Measurements from ENCODE around the gene AMBRA1.

Gene AMBRA1

DNA sequence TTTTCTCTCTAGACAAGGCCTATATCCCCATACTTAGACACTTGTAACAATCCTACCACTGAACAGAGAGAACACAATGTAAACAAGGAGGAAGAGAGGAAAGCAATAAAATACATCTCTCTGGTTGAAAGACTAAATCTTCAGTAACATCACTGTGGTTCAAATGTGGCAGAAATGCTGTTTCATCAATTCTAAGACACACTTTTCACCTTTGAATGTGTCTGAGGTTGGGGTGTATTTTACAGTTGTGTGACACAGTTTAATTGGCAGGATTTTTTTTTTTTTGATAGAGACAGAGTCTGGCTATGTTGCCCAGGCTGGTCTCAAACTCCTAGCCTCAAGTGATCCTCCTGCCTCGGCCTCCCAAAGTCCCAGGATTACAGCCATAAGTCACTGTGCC lies 79.5 kb downstream of the AMBRA1 start:
- ChIA-PET POLR2A (no interaction called here), CTCF (interaction anchor here (1.0 kb wide), 1 partner anchor 8 kb away, joined by 3 read pairs; no protein-coding TSS in a partner anchor)
- DNase-seq (ENCODE audit: extremely low spot score): no peak
- TF ChIP-seq TARDBP (IDR thresholded peaks at IDR 0.05) (no peak), BHLHE40 (IDR thresholded peaks at IDR 0.05; ENCODE audit: borderline replicate concordance) (no peak), L3MBTL2 (conservative IDR thresholded peaks at IDR 0.05) (no peak), SP1 (IDR thresholded peaks at IDR 0.05) (no peak), HDGF (IDR thresholded peaks at IDR 0.05; ENCODE audit: borderline replicate concordance) (no peak), FOXA1 (IDR thresholded peaks at IDR 0.05) (no peak), FOXK2 (IDR thresholded peaks at IDR 0.05) (no peak), CTBP1 (IDR thresholded peaks at IDR 0.05; ENCODE audit: borderline replicate concordance) (no peak), SUZ12 (IDR thresholded peaks at IDR 0.05) (no peak), ELF4 (IDR thresholded peaks at IDR 0.05) (no peak)

DNA sequence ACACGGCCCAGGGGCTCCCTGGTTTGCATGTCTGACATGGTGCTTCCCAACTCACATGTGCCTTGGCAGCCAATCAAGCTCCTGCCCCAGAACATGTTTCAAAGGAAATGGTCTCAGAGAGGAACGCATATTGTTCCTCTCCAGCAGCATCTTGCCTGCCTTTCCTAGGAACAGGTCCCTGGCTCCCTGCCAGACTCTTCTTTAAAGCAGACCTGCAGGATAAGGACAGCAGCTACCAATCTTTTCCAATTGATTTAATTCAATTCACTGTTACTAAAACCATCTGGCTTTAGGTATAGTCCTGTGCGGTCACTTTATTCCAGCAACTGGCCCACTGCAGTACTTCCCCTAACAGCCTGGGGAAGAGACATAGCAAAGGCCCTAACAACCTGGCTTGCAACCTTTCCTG lies 79.9 kb downstream of the AMBRA1 start:
- DNase-seq (ENCODE audit: extremely low spot score): no peak
- POLR2A ChIA-PET: interaction anchor here (0.7 kb wide), 1 partner anchor 238 kb away, joined by 3 read pairs; no protein-coding TSS in a partner anchor
- TF ChIP-seq TARDBP (IDR thresholded peaks at IDR 0.05): no peak
- no peak for TF ChIP-seq L3MBTL2 (conservative IDR thresholded peaks at IDR 0.05)
- TF ChIP-seq FOXA1 (IDR thresholded peaks at IDR 0.05): no peak
- no peak for TF ChIP-seq BHLHE40 (IDR thresholded peaks at IDR 0.05; ENCODE audit: borderline replicate concordance)
- CTCF ChIA-PET: interaction anchor here (1.0 kb wide), 1 partner anchor 8 kb away, joined by 3 read pairs; no protein-coding TSS in a partner anchor

DNA sequence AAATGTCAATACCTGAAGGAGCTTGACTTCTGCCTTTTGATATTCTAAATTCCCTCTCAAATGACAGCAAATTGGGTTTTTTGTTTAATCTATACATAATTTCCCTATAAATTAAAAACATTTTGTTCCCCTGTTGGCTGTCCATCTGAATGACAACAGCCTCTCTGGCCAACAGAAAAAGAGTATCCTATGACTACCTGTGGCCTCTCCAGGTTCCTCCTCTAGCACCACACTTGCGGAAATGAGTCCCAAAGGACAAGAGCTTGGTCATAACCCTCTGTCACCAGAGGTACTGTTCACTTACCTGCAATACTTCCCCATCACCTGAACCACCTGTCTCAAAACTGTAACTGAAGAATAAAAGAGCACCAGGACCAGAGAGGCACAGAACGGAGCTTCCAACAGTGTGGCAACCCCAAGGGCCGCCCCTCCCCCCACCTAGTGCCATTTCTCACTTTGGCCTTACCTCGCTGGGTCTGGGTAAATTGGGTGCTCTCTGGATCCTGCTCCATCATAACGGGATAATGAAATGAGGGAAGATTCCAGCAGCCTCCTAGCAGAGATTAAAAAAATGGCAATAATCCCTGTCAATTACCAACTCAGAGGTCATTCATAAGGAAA lies 81.5 kb downstream of the AMBRA1 start:
- ChIA-PET POLR2A (no interaction called here), CTCF (no interaction called here)
- no peak for DNase-seq (ENCODE audit: extremely low spot score)
- no peak for TF ChIP-seq SP1 (IDR thresholded peaks at IDR 0.05)
- no peak for TF ChIP-seq L3MBTL2 (conservative IDR thresholded peaks at IDR 0.05)
- no peak for TF ChIP-seq ARNT (IDR thresholded peaks at IDR 0.05)
- TF ChIP-seq FOXK2 (IDR thresholded peaks at IDR 0.05): no peak
- no peak for TF ChIP-seq NFRKB (IDR thresholded peaks at IDR 0.05)
- TF ChIP-seq SUZ12 (IDR thresholded peaks at IDR 0.05): no peak
- no peak for TF ChIP-seq BHLHE40 (IDR thresholded peaks at IDR 0.05; ENCODE audit: borderline replicate concordance)
- no peak for TF ChIP-seq FOXM1 (IDR thresholded peaks at IDR 0.05; ENCODE audit: borderline replicate concordance)
- no peak for TF ChIP-seq LEF1 (IDR thresholded peaks at IDR 0.05; ENCODE audit: borderline replicate concordance)
- no peak for TF ChIP-seq HDGF (IDR thresholded peaks at IDR 0.05; ENCODE audit: borderline replicate concordance)
- TF ChIP-seq ELF4 (IDR thresholded peaks at IDR 0.05): no peak
- TF ChIP-seq ZNF384 (IDR thresholded peaks at IDR 0.05): no peak
- TF ChIP-seq FOXA1 (IDR thresholded peaks at IDR 0.05): no peak
- no peak for TF ChIP-seq CTBP1 (IDR thresholded peaks at IDR 0.05; ENCODE audit: borderline replicate concordance)
- TF ChIP-seq TARDBP (IDR thresholded peaks at IDR 0.05): no peak
- TF ChIP-seq, protein P1, sequence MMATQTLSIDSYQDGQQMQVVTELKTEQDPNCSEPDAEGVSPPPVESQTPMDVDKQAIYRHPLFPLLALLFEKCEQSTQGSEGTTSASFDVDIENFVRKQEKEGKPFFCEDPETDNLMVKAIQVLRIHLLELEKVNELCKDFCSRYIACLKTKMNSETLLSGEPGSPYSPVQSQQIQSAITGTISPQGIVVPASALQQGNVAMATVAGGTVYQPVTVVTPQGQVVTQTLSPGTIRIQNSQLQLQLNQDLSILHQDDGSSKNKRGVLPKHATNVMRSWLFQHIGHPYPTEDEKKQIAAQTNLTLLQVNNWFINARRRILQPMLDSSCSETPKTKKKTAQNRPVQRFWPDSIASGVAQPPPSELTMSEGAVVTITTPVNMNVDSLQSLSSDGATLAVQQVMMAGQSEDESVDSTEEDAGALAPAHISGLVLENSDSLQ (IDR thresholded peaks at IDR 0.05): no peak

DNA sequence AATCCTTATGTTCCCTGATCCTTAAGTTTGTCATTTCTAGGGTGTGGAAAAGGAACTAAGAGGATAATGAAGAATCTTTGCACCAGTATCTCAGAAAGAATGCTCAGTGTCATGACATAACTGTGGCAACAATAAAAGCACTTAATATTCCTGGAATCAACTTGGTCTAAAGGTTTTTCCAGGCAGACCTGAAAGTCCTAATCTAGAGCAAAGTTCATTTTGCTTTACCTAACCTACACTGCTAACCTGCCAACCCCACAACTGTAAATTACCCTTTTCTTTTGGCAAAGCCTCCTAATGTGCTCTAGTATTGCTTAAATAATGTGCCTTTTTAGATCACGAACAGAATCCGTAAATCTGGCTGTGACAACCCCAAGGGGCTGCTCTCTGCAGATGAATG lies 82.5 kb downstream of the AMBRA1 start:
- DNase-seq (ENCODE audit: extremely low spot score): no peak
- ChIA-PET CTCF (interaction anchor here (0.8 kb wide), 1 partner anchor 22 kb away, joined by 3 read pairs; no protein-coding TSS in a partner anchor), POLR2A (no interaction called here)
- no peak for TF ChIP-seq FOXA1 (IDR thresholded peaks at IDR 0.05)
- TF ChIP-seq ARNT (IDR thresholded peaks at IDR 0.05): no peak
- TF ChIP-seq BHLHE40 (IDR thresholded peaks at IDR 0.05; ENCODE audit: borderline replicate concordance): no peak
- TF ChIP-seq HDGF (IDR thresholded peaks at IDR 0.05; ENCODE audit: borderline replicate concordance): no peak
- TF ChIP-seq NFRKB (IDR thresholded peaks at IDR 0.05): no peak
- TF ChIP-seq SP1 (IDR thresholded peaks at IDR 0.05): no peak
- TF ChIP-seq, protein P1 (IDR thresholded peaks at IDR 0.05): no peak
- no peak for TF ChIP-seq TARDBP (IDR thresholded peaks at IDR 0.05)
- TF ChIP-seq FOXK2 (IDR thresholded peaks at IDR 0.05): no peak
- no peak for TF ChIP-seq CTBP1 (IDR thresholded peaks at IDR 0.05; ENCODE audit: borderline replicate concordance)
- no peak for TF ChIP-seq FOXM1 (IDR thresholded peaks at IDR 0.05; ENCODE audit: borderline replicate concordance)

DNA sequence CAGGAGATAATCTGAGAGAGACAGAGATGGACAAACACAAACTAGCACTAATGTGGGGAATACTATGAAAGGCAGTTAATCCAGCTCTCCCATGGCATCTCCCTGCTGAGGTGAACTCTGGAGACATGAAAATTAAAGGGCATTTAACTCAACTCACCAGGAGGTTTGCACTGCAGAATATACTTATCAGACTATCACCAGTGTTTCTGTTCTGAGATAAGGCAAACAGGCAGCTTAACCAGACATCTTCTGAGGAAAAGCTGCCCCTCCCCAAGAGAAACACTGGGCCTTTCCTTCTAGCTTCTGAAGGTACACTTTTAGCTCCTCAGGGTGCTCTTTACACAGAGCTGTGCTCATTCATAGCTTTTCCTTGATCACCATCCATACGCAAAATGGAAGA lies 85.5 kb downstream of the AMBRA1 start:
- DNase-seq (ENCODE audit: extremely low spot score): no peak
- POLR2A ChIA-PET: no interaction called here
- CTCF ChIA-PET: no interaction called here
- no peak for TF ChIP-seq ELF4 (IDR thresholded peaks at IDR 0.05)
- TF ChIP-seq SUZ12 (IDR thresholded peaks at IDR 0.05): no peak
- TF ChIP-seq L3MBTL2 (conservative IDR thresholded peaks at IDR 0.05): no peak
- no peak for TF ChIP-seq HDGF (IDR thresholded peaks at IDR 0.05; ENCODE audit: borderline replicate concordance)
- TF ChIP-seq CTBP1 (IDR thresholded peaks at IDR 0.05; ENCODE audit: borderline replicate concordance): no peak
- TF ChIP-seq ZNF384 (IDR thresholded peaks at IDR 0.05): no peak
- TF ChIP-seq, protein P1 (IDR thresholded peaks at IDR 0.05): no peak
- no peak for TF ChIP-seq FOXK2 (IDR thresholded peaks at IDR 0.05)
- no peak for TF ChIP-seq TARDBP (IDR thresholded peaks at IDR 0.05)
- TF ChIP-seq ARNT (IDR thresholded peaks at IDR 0.05): no peak
- TF ChIP-seq SP1 (IDR thresholded peaks at IDR 0.05): no peak
- TF ChIP-seq NFRKB (IDR thresholded peaks at IDR 0.05): no peak
- no peak for TF ChIP-seq FOXA1 (IDR thresholded peaks at IDR 0.05)
- TF ChIP-seq BHLHE40 (IDR thresholded peaks at IDR 0.05; ENCODE audit: borderline replicate concordance): no peak
- no peak for TF ChIP-seq LEF1 (IDR thresholded peaks at IDR 0.05; ENCODE audit: borderline replicate concordance)
- TF ChIP-seq FOXM1 (IDR thresholded peaks at IDR 0.05; ENCODE audit: borderline replicate concordance): no peak

DNA sequence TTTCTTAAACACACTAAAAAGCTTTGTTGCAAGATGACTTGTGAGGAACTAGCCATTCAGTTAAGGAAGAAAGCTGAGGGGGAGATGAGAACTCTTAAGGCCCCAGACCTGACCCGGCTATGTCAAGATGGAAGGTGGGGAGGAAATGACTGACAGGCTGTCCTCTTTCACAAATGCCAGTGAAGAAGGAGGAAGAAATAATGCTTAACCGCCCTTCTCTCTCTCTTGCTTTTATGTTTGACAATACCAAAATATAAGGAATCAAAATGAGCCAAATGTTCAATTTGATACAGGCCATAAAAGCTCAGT lies 87.4 kb downstream of the AMBRA1 start:
- TF ChIP-seq ELF4 (IDR thresholded peaks at IDR 0.05) (no peak), TARDBP (IDR thresholded peaks at IDR 0.05) (no peak), SP1 (IDR thresholded peaks at IDR 0.05) (no peak), ARNT (IDR thresholded peaks at IDR 0.05) (no peak), FOXM1 (IDR thresholded peaks at IDR 0.05; ENCODE audit: borderline replicate concordance) (no peak)
- CTCF ChIA-PET: interaction anchor here (0.9 to 1.6 kb wide), 2 partner anchors 15 to 16 kb away, joined by 4 to 6 read pairs; no protein-coding TSS in a partner anchor
- no peak for DNase-seq (ENCODE audit: extremely low spot score)
- POLR2A ChIA-PET: no interaction called here

Data from HEK293T (cell line).